ENCODE measurements around the gene GRM4.

Gene GRM4

GRCh38 chr6:34052071-34052825, 93.6 kb downstream of the GRM4 start:
- Histone ChIP-seq H3K27me3 (peaks cover 17% of the 10 kb centered on the region), H3K36me3 (no peaks in the 10 kb centered on the region)
- no peak for TF ChIP-seq CTCF (IDR thresholded peaks at IDR 0.05)

GRCh38 chr6:34051331-34051919, 94.5 kb downstream of the GRM4 start:
- TF ChIP-seq CTCF (IDR thresholded peaks at IDR 0.05): no peak
- H3K27me3 ChIP-seq: peaks cover 14% of the 10 kb centered on the region
- no peaks in the 10 kb centered on the region for H3K4me1 ChIP-seq (ENCODE audit: control insufficient read depth in 1 of 2, insufficient read depth in 1 of 2, low read depth in 1 of 2, low read length in 1 of 2)
- no peaks in the 10 kb centered on the region for H3K9me3 ChIP-seq
- H3K27ac ChIP-seq: no peak overlapping the region
- no peaks in the 10 kb centered on the region for H3K36me3 ChIP-seq
- H3K4me3 ChIP-seq (ENCODE audit: low read depth in 1 of 2, low read length in 1 of 2): no peak overlapping the region

More at GRCh38 chr6:34052071-34052825, 93.6 kb downstream of the GRM4 start:
- Histone ChIP-seq H3K27ac (no peak overlapping the region), H3K9me3 (no peaks in the 10 kb centered on the region), H3K4me3 (ENCODE audit: low read depth in 1 of 2, low read length in 1 of 2) (no peak overlapping the region), H3K4me1 (ENCODE audit: control insufficient read depth in 1 of 2, insufficient read depth in 1 of 2, low read depth in 1 of 2, low read length in 1 of 2) (no peaks in the 10 kb centered on the region)

GRCh38 chr6:34050691-34051090, 95.2 kb downstream of the GRM4 start:
- Histone ChIP-seq H3K4me3 (ENCODE audit: low read depth in 1 of 2, low read length in 1 of 2) (no peak overlapping the region), H3K9me3 (no peaks in the 10 kb centered on the region), H3K4me1 (ENCODE audit: control insufficient read depth in 1 of 2, insufficient read depth in 1 of 2, low read depth in 1 of 2, low read length in 1 of 2) (no peaks in the 10 kb centered on the region), H3K27ac (no peak overlapping the region), H3K36me3 (no peaks in the 10 kb centered on the region), H3K27me3 (peaks cover 14% of the 10 kb centered on the region)
- TF ChIP-seq CTCF (IDR thresholded peaks at IDR 0.05): no peak

DNA sequence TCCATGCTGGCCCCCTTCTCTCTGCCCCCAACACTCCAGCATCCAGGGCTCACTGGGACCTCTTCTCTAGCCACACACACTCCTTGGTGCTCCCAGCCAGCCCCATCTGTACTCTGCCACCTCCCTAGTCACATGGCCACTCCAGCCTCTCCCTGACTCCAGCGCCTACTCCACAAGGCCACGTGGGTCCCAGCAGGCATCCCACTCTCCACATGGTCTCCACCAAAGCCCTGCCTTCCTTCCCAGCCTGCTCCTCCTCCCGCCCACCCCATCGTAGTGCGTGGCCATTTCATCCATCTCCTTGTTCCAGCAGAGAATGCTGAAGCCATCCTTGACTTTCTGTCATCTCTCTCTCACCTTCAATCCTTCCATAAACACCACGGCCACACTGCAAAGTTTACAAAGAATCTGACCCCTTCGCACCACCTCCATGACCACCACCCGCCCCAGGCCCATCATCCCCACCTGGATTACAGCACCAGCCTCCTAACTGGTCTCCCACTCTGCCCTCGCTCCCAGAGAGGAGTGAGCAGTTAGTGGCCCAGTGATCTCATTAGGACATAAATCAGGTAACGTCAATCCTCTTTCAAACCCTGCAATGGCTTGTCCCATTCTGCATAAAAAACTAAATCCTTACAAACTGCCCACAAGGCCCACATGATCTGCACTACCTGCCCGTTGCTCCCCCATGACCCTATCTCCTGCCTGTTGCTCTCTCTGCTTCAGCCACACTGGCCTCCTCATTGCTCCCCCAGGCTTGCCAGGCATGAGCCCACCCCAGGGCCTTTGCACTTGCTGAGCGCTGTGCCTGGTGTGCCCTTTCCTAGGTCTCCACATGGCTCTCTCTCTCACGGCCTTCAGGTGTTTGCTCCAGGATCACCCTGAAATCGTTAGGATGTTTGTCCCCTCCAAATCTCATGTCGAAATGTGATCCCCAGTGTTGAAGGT, 96.2 kb downstream of the GRM4 start:
- H3K4me1 ChIP-seq (ENCODE audit: control insufficient read depth in 1 of 2, insufficient read depth in 1 of 2, low read depth in 1 of 2, low read length in 1 of 2): no peaks in the 10 kb centered on the region
- H3K27me3 ChIP-seq: peaks cover 24% of the 10 kb centered on the region
- TF ChIP-seq CTCF (IDR thresholded peaks at IDR 0.05): no peak

DNA sequence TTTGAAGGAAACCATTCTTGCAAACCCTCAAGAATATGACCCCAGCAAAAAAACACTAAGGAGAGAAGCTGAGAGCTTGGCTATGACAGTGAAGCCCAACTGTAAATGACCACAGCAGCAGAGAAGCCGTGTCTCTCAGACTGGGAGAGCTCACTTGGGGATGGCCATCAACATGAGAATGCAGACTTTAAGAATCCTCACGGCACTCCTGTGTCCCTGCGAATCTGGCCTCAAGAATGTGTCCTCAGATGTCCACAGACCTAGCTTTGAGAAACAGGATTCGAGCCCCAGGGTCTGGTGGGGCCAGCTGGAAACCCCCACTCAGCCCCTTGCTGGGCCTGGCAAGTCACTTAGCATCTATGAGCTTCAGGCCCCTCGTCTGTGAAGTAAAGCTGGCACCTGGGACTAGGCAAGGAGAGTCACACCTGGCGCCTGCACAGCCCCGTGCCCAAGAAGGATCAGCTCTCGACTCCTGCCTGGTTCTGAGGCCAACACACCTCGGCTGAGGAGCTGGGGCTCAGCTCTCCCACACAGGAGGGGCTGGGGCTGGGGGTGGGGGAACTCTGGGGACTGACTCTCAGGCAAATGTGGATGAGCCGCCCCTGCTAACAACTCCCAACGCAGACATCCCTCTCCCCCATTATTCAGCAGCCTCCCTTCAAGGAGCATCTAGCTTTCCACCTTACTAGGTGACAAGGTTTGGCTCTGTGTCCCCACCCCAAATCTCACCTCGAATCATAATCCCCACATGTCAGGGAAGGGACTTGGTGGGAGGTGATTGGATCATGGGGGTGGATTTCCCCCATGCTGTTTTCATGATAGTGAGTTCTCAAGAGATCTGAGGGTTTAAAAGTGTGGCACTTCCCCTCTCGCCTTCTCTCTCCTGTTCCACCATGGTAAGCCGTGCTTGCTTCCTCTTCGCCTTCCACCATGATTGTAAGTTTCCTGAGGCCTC, 97.7 kb downstream of the GRM4 start:
- Histone ChIP-seq H3K27me3 (peaks cover 24% of the 10 kb centered on the region), H3K4me1 (ENCODE audit: control insufficient read depth in 1 of 2, insufficient read depth in 1 of 2, low read depth in 1 of 2, low read length in 1 of 2) (no peaks in the 10 kb centered on the region), H3K36me3 (no peaks in the 10 kb centered on the region), H3K4me3 (ENCODE audit: low read depth in 1 of 2, low read length in 1 of 2) (no peak overlapping the region), H3K27ac (no peak overlapping the region), H3K9me3 (no peaks in the 10 kb centered on the region)
- no peak for TF ChIP-seq CTCF (IDR thresholded peaks at IDR 0.05)

More for the DNA sequence above, 96.2 kb downstream of the GRM4 start:
- Histone ChIP-seq H3K36me3 (no peaks in the 10 kb centered on the region), H3K4me3 (ENCODE audit: low read depth in 1 of 2, low read length in 1 of 2) (no peak overlapping the region), H3K9me3 (no peaks in the 10 kb centered on the region), H3K27ac (no peak overlapping the region)

All from neutrophil (primary cell).